Cardiac muscle cell (in vitro differentiated cells and primary cell): ENCODE results near the gene MFAP4. TPM values are rescaled to one million over a fixed set of nuclear protein-coding genes. Genes with fewer than 3 reads are reported as not detected.

Source experiments
- DNase-seq, 2 donors: peaks; one replicate each; pipeline versions ENCODE4 v3.0.0 to v3.0.0-alpha.2; 2010 to 2017; ENCODE audit warnings: low read depth in 1 of 2, low spot score in 1 of 2
- H3K27ac ChIP-seq: fragments of 200-600 bp; sonication (generic); 2 replicates; pipeline ENCODE4 v1.5.1; 2016
- H3K27me3 ChIP-seq: fragments of 200-600 bp; sonication (generic); 2 replicates; pipeline ENCODE4 v1.6.0; 2016; ENCODE audit warnings: control low read depth
- H3K36me3 ChIP-seq: fragments of 200-600 bp; sonication (generic); 2 replicates; pipeline ENCODE4 v1.5.1; 2016; ENCODE audit warnings: control low read depth
- H3K4me1 ChIP-seq: fragments of 200-600 bp; sonication (generic); 2 replicates; pipeline ENCODE4 v1.8.1; 2017; ENCODE audit warnings: low read depth, mild to moderate bottlenecking, mixed run types
- H3K4me3 ChIP-seq: fragments of 200-600 bp; sonication (generic); 2 replicates; pipeline ENCODE4 v1.5.1; 2016; ENCODE audit warnings: mild to moderate bottlenecking
- H3K9me3 ChIP-seq: fragments of 200-600 bp; sonication (generic); 2 replicates; pipeline ENCODE4 v1.5.1; 2017; ENCODE audit warnings: low read depth, mild to moderate bottlenecking, control low read depth
- CTCF ChIP-seq: IDR thresholded peaks from 2 replicates; pipeline ENCODE4 v1.5.1; 2012; ENCODE audit warnings: low read depth, mild to moderate bottlenecking, low read length
- polyA plus RNA-seq: library from polyadenylated mRNA; unstranded; fragments of >200 nt; fragmentation: Nextera tagmentation; extraction: Ambion mirVana; gene quantifications from 2 replicates; pipeline ENCODE4 v1.2.1, GENCODE V29; 2016
- total RNA-seq: library from RNA; depleted of rRNA; stranded (reverse); fragments of >200 nt; gene quantifications from 2 replicates; pipeline ENCODE4 v1.2.3, GENCODE V29; 2016

The MFAP4 gene
- total and polyA plus RNA-seq, 2 experiments from 2014 or later: 16.7 to 23.4 TPM

- Histone ChIP-seq H3K27me3 (no peaks in the 10 kb centered on the region), H3K27ac (peak overlapping the region; percentile 77), H3K4me1 (peaks cover 20% of the 10 kb centered on the region)
These were observed 48.7 kb downstream of the MFAP4 start for GRCh38 chr17:19338031-19338990.

GRCh38 chr17:19337712-19338023, 49.3 kb downstream of the MFAP4 start:
- peak overlapping the region; percentile 77 for H3K27ac ChIP-seq
- H3K9me3 ChIP-seq: no peaks in the 10 kb centered on the region
- no peaks in the 10 kb centered on the region for H3K36me3 ChIP-seq
- H3K4me3 ChIP-seq: no peak overlapping the region
- DNase-seq: peak in 1 of 2 donors; percentile 32
- no peak for TF ChIP-seq CTCF
- H3K4me1 ChIP-seq: peaks cover 20% of the 10 kb centered on the region
- H3K27me3 ChIP-seq: no peaks in the 10 kb centered on the region

More at GRCh38 chr17:19338031-19338990, 48.7 kb downstream of the MFAP4 start:
- peak; percentile 58 for TF ChIP-seq CTCF
- DNase-seq: peak; percentile 49 to 61
- Histone ChIP-seq H3K36me3 (no peaks in the 10 kb centered on the region), H3K4me3 (no peak overlapping the region), H3K9me3 (no peaks in the 10 kb centered on the region)

- Histone ChIP-seq H3K27ac (peak overlapping the region; percentile 77), H3K4me1 (peaks cover 18% of the 10 kb centered on the region), H3K27me3 (no peaks in the 10 kb centered on the region), H3K36me3 (no peaks in the 10 kb centered on the region), H3K9me3 (no peaks in the 10 kb centered on the region), H3K4me3 (no peak overlapping the region)
- TF ChIP-seq CTCF: no peak
- DNase-seq: peak in 1 of 2 donors; percentile 31
These were observed 49.9 kb downstream of the MFAP4 start for GRCh38 chr17:19336938-19337711.

GRCh38 chr17:19335951-19336631, 50.9 kb downstream of the MFAP4 start:
- Histone ChIP-seq H3K4me3 (no peak overlapping the region), H3K36me3 (no peaks in the 10 kb centered on the region), H3K4me1 (peaks cover 21% of the 10 kb centered on the region), H3K27me3 (no peaks in the 10 kb centered on the region), H3K9me3 (no peaks in the 10 kb centered on the region), H3K27ac (peak overlapping the region; percentile 77)
- TF ChIP-seq CTCF: no peak
- DNase-seq: no peak

- Histone ChIP-seq H3K36me3 (no peaks in the 10 kb centered on the region), H3K4me3 (no peak overlapping the region), H3K27ac (no peak overlapping the region), H3K27me3 (no peaks in the 10 kb centered on the region), H3K9me3 (no peaks in the 10 kb centered on the region), H3K4me1 (peaks cover 34% of the 10 kb centered on the region)
- DNase-seq: no peak
- TF ChIP-seq CTCF: no peak
These were observed 52.7 kb downstream of the MFAP4 start for GRCh38 chr17:19334331-19334730.
